GM23338 (cell line): ENCODE data around the gene MAP7D1. TPM values are rescaled to one million over a fixed set of nuclear protein-coding genes. Genes with fewer than 3 reads are reported as not detected.

Experiments
- ATAC-seq: fragments of 200-7000 bp; cut with Tn5 transposase; 3 replicates; pipeline ENCODE4 v1.9.1; 2020
- DNase-seq: peaks from one replicate; pipeline ENCODE4 v3.0.0-alpha.2; 2015; ENCODE audit warnings: low spot score
- H2AFZ ChIP-seq: fragments of 200-600 bp; sonication (generic); 2 replicates; pipeline ENCODE4 v1.8.0; 2016; ENCODE audit warnings: antibody characterized with exemption, mild to moderate bottlenecking, moderate library complexity
- H3F3A ChIP-seq: fragments of 200-600 bp; sonication (generic); replicated peaks from 2 replicates; pipeline ENCODE4 v1.8.0; 2017; ENCODE audit warnings: antibody characterized with exemption, mixed run types, low read depth
- H3K27ac ChIP-seq: fragments of 200-600 bp; sonication (generic); 2 replicates; pipeline ENCODE4 v1.6.1; 2016; ENCODE audit warnings: low read depth
- H3K27me3 ChIP-seq: fragments of 200-600 bp; sonication (generic); 2 replicates; pipeline ENCODE4 v1.8.0; 2016; ENCODE audit warnings: mild to moderate bottlenecking, mixed run types, moderate library complexity; ENCODE audit not compliant: insufficient read depth
- H3K36me3 ChIP-seq: fragments of 200-600 bp; sonication (generic); 2 replicates; pipeline ENCODE4 v1.8.0; 2016; ENCODE audit warnings: mild to moderate bottlenecking; ENCODE audit not compliant: insufficient read depth
- H3K4me1 ChIP-seq: fragments of 200-600 bp; sonication (generic); 2 replicates; pipeline ENCODE4 v1.8.0; 2016; ENCODE audit warnings: mild to moderate bottlenecking, moderate library complexity; ENCODE audit not compliant: insufficient read depth
- H3K4me2 ChIP-seq: fragments of 200-600 bp; sonication (generic); 2 replicates; pipeline ENCODE4 v1.7.1; 2017; ENCODE audit warnings: mixed run types
- H3K4me3 ChIP-seq: fragments of 200-600 bp; sonication (generic); 2 replicates; pipeline ENCODE4 v1.6.1; 2016; ENCODE audit warnings: mixed run types
- H3K79me2 ChIP-seq: fragments of 200-600 bp; sonication (generic); replicated peaks from 2 replicates; pipeline ENCODE4 v1.8.0; 2017; ENCODE audit warnings: mild to moderate bottlenecking; ENCODE audit not compliant: insufficient read depth
- H3K9me2 ChIP-seq: fragments of 200-600 bp; sonication (generic); 2 replicates; pipeline ENCODE4 v1.8.0; 2017; ENCODE audit not compliant: insufficient read depth
- H4K20me1 ChIP-seq: fragments of 200-600 bp; sonication (generic); replicated peaks from 2 replicates; pipeline ENCODE4 v1.8.0; 2017; ENCODE audit warnings: mild to moderate bottlenecking; ENCODE audit not compliant: insufficient read depth
- H3K27ac Mint-ChIP-seq: 2 replicates; pipeline ENCODE4 v1.8.0; 2020; ENCODE audit warnings: inconsistent platforms, mild to moderate bottlenecking, moderate library complexity, mixed read lengths
- H3K27me3 Mint-ChIP-seq: 3 replicates; pipeline ENCODE4 v1.8.0; 2022; ENCODE audit warnings: low read depth, mild to moderate bottlenecking, moderate library complexity, mixed read lengths, inconsistent platforms; ENCODE audit not compliant: insufficient read depth, poor library complexity
- H3K36me3 Mint-ChIP-seq: 3 replicates; pipeline ENCODE4 v1.8.0; 2021; ENCODE audit warnings: low read depth, mild to moderate bottlenecking, inconsistent platforms, moderate library complexity, mixed read lengths
- H3K4me1 Mint-ChIP-seq: 3 replicates; pipeline ENCODE4 v1.8.0; 2020; ENCODE audit warnings: mild to moderate bottlenecking, inconsistent platforms, mixed read lengths
- H3K4me3 Mint-ChIP-seq: 3 replicates; pipeline ENCODE4 v1.8.0; 2021; ENCODE audit warnings: moderate library complexity, mild to moderate bottlenecking, inconsistent platforms, mixed read lengths
- H3K9me3 Mint-ChIP-seq: 3 replicates; pipeline ENCODE4 v1.8.0; 2020; ENCODE audit warnings: moderate library complexity, mild to moderate bottlenecking, inconsistent platforms, mixed read lengths
- CREB1 ChIP-seq: fragments of 250-450 bp; sonication (Bioruptor Pico); IDR thresholded peaks from 2 replicates; pipeline ENCODE4 v1.5.0; 2020; ENCODE audit warnings: low read depth, mild to moderate bottlenecking, moderate library complexity
- CTCF ChIP-seq, 2 experiments: fragments of 200-600 bp in 1 of 2; sonication (generic) in 1 of 2; conservative IDR thresholded peaks; 2 replicates each; pipeline versions ENCODE4 v1.5.1 to v1.6.1; 2016 to 2017; ENCODE audit warnings: antibody characterized with exemption in 2 of 2, low read depth in 2 of 2, mild to moderate bottlenecking in 2 of 2, moderate library complexity in 1 of 2
- ETS1 ChIP-seq: IDR thresholded peaks from 2 replicates; pipeline ENCODE4 v1.6.1; 2016; ENCODE audit warnings: antibody characterized with exemption
- EZH2 ChIP-seq: fragments of 200-600 bp; sonication (generic); IDR thresholded peaks from one replicate; pipeline ENCODE4 v1.8.0; 2017; ENCODE audit warnings: antibody characterized with exemption, mild to moderate bottlenecking, low read depth; ENCODE audit not compliant: unreplicated experiment
- EZH2phosphoT487 ChIP-seq: fragments of 200-600 bp; sonication (generic); IDR thresholded peaks from one replicate; pipeline ENCODE4 v1.8.1; 2018; ENCODE audit warnings: antibody characterized with exemption; ENCODE audit not compliant: unreplicated experiment
- JUNB ChIP-seq: IDR thresholded peaks from one replicate; pipeline ENCODE4 v1.6.1; 2016; ENCODE audit warnings: antibody characterized with exemption; ENCODE audit not compliant: unreplicated experiment
- NANOG ChIP-seq: IDR thresholded peaks from 2 replicates; pipeline ENCODE4 v1.6.1; 2016; ENCODE audit warnings: antibody characterized with exemption, borderline replicate concordance
- POLR2AphosphoS5 ChIP-seq: IDR thresholded peaks from 2 replicates; pipeline ENCODE4 v1.6.1; 2016; ENCODE audit warnings: antibody characterized with exemption, low read depth
- REST ChIP-seq: IDR thresholded peaks from one replicate; pipeline ENCODE4 v1.6.1; 2018; ENCODE audit warnings: antibody characterized with exemption; ENCODE audit not compliant: unreplicated experiment
- STAT1 ChIP-seq: IDR thresholded peaks from one replicate; pipeline ENCODE4 v1.6.1; 2016; ENCODE audit warnings: antibody characterized with exemption; ENCODE audit not compliant: unreplicated experiment
- ZNF114 ChIP-seq: fragments of 250-450 bp; sonication (Bioruptor Pico); IDR thresholded peaks from 2 replicates; pipeline ENCODE4 v1.5.0; 2020; ENCODE audit warnings: mild to moderate bottlenecking, moderate library complexity
- ZNF331 ChIP-seq: fragments of 250-450 bp; sonication (Bioruptor Pico); IDR thresholded peaks from 2 replicates; pipeline ENCODE4 v1.5.0; 2020; ENCODE audit warnings: low read depth, mild to moderate bottlenecking, moderate library complexity
- ZNF462 ChIP-seq: fragments of 250-450 bp; sonication (Bioruptor Pico); IDR thresholded peaks from 2 replicates; pipeline ENCODE4 v1.5.0; 2020; ENCODE audit warnings: mild to moderate bottlenecking, moderate library complexity
- polyA plus RNA-seq: library from polyadenylated mRNA; unstranded; fragments of >200 nt; fragmentation: Nextera tagmentation; extraction: Ambion mirVana; gene quantifications from 2 replicates; pipeline ENCODE4 v1.2.1, GENCODE V29; 2016
- total RNA-seq: library from RNA; depleted of rRNA; stranded (reverse); fragments of >200 nt; shearing (Covaris generic); gene quantifications from 2 replicates; pipeline ENCODE4 v1.2.3, GENCODE V29; 2014

Gene MAP7D1
- total and polyA plus RNA-seq, 2 experiments from 2014 or later: 13.8 to 59.8 TPM

GRCh38 chr1:36153476-36153875 is 2.5 kb upstream of the MAP7D1 start:
- no peaks in the 10 kb centered on the region for H3K9me2 ChIP-seq
- H3K36me3 ChIP-seq: no peaks in the 10 kb centered on the region
- H3K27ac Mint-ChIP-seq: no peak overlapping the region
- no peak overlapping the region for H2AFZ ChIP-seq
- no peak overlapping the region for H3K4me3 ChIP-seq
- no peak for ATAC-seq
- H3K4me2 ChIP-seq: no peak overlapping the region
- H4K20me1 ChIP-seq: no peaks in the 10 kb centered on the region; the same call in 1 of the 2 replicates
- TF ChIP-seq ZNF114 (CRISPR knock-in tag) (no peak), POLR2AphosphoS5 (no peak), STAT1 (no peak), EZH2 (no peak), ZNF462 (CRISPR knock-in tag) (no peak), ETS1 (no peak), EZH2phosphoT487 (no peak), NANOG (no peak), ZNF331 (no peak), REST (no peak), JUNB (no peak), CTCF (conservative IDR thresholded peaks at IDR 0.05; ENCODE audit: low read depth in 2 of 2) (no peak), CREB1 (CRISPR knock-in tag) (no peak)
- H3K27me3 Mint-ChIP-seq: peaks cover 51% of the 10 kb centered on the region
- H3K9me3 Mint-ChIP-seq: no peaks in the 10 kb centered on the region; the same call in 2 of the 3 replicates
- DNase-seq: no peak
- H3K79me2 ChIP-seq: peaks cover 15% of the 10 kb centered on the region
- H3K4me3 Mint-ChIP-seq: peak overlapping the region; percentile 4; the same call in 1 of the 3 replicates
- peaks cover 44% of the 10 kb centered on the region for H3K4me1 Mint-ChIP-seq
- peaks cover 57% of the 10 kb centered on the region for H3K27me3 ChIP-seq
- H3K27ac ChIP-seq: no peak overlapping the region
- H3K4me1 ChIP-seq: peaks cover 41% of the 10 kb centered on the region
- peaks cover 4% of the 10 kb centered on the region for H3F3A ChIP-seq
- H3K36me3 Mint-ChIP-seq: peaks cover 6% of the 10 kb centered on the region
